Hepatocyte (in vitro differentiated cells): ENCODE measurements around the gene UPK3A.

Experiments
- EZH2 ChIP-seq: fragments of 200-600 bp; sonication (generic); IDR thresholded peaks from 2 replicates; pipeline ENCODE4 v1.6.1; 2016; ENCODE audit warnings: antibody characterized with exemption, mild to moderate bottlenecking, borderline replicate concordance
- TF ChIP-seq, protein P1 (sequence below): fragments of 200-600 bp; sonication (generic); IDR thresholded peaks from 2 replicates; pipeline ENCODE4 v1.5.1; 2016; ENCODE audit warnings: antibody characterized with exemption, mild to moderate bottlenecking; ENCODE audit not compliant: poor library complexity

- TF ChIP-seq, protein P1, sequence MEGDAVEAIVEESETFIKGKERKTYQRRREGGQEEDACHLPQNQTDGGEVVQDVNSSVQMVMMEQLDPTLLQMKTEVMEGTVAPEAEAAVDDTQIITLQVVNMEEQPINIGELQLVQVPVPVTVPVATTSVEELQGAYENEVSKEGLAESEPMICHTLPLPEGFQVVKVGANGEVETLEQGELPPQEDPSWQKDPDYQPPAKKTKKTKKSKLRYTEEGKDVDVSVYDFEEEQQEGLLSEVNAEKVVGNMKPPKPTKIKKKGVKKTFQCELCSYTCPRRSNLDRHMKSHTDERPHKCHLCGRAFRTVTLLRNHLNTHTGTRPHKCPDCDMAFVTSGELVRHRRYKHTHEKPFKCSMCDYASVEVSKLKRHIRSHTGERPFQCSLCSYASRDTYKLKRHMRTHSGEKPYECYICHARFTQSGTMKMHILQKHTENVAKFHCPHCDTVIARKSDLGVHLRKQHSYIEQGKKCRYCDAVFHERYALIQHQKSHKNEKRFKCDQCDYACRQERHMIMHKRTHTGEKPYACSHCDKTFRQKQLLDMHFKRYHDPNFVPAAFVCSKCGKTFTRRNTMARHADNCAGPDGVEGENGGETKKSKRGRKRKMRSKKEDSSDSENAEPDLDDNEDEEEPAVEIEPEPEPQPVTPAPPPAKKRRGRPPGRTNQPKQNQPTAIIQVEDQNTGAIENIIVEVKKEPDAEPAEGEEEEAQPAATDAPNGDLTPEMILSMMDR: no peak
- TF ChIP-seq EZH2: no peak
These were observed 32.9 kb upstream of the UPK3A start for GRCh38 chr22:45251825-45252224.
